Small intestine (tissue), 7 donors: Measurements from ENCODE around the gene NACC1. TPM values are rescaled to one million over a fixed set of nuclear protein-coding genes. Genes with fewer than 3 reads are reported as not detected.

Experiments
- DNase-seq, 2 donors: peaks; one replicate each; pipeline versions ENCODE4 v3.0.0 to v3.0.0-alpha.2; 2013
- FAIRE-seq: peaks from 2 replicates; lab custom pipeline; 2012; peaks lifted over from hg19 to GRCh38; lab: Jason Lieb, UNC
- H3K27ac ChIP-seq, 3 donors: one replicate each; pipeline ENCODE4 v1.5.1; 2013; ENCODE audit warnings: low read length in 2 of 3, mild to moderate bottlenecking in 2 of 3, control low read depth in 1 of 3, inconsistent platforms in 1 of 3, low read depth in 1 of 3, moderate library complexity in 1 of 3
- H3K27me3 ChIP-seq, 3 donors: one replicate each; pipeline ENCODE4 v1.6.1; 2013; ENCODE audit warnings: low read length in 3 of 3, inconsistent platforms in 1 of 3; ENCODE audit not compliant: control insufficient read depth in 3 of 3, insufficient read depth in 3 of 3
- H3K36me3 ChIP-seq, 3 donors: one replicate each; pipeline ENCODE4 v1.6.1; 2013; ENCODE audit warnings: low read length in 3 of 3, inconsistent platforms in 1 of 3, low read depth in 1 of 3, mild to moderate bottlenecking in 1 of 3, moderate library complexity in 1 of 3; ENCODE audit not compliant: control insufficient read depth in 3 of 3, insufficient read depth in 2 of 3
- H3K4me1 ChIP-seq, 3 donors: one replicate each; pipeline ENCODE4 v1.6.1; 2013; ENCODE audit warnings: low read length in 2 of 3, inconsistent platforms in 1 of 3, low read depth in 1 of 3, mild to moderate bottlenecking in 1 of 3, moderate library complexity in 1 of 3; ENCODE audit not compliant: control insufficient read depth in 3 of 3, insufficient read depth in 2 of 3
- H3K4me3 ChIP-seq, 3 donors: one replicate each; pipeline ENCODE4 v1.5.1; 2013; ENCODE audit warnings: low read length in 3 of 3, control low read depth in 1 of 3, inconsistent platforms in 1 of 3, low read depth in 1 of 3, mild to moderate bottlenecking in 1 of 3, moderate library complexity in 1 of 3
- H3K9me3 ChIP-seq, 2 donors: one replicate each; pipeline ENCODE4 v1.6.1; 2013; ENCODE audit warnings: low read depth in 1 of 2, low read length in 1 of 2; ENCODE audit not compliant: control insufficient read depth in 2 of 2, insufficient read depth in 1 of 2
- WGBS, 3 donors: extraction: QIAGEN DNeasy Blood & Tissue Kit; methylation state at CpG; one replicate each; pipeline ENCODE4 v1.1.7; 2013; 5-methylcytosine and 5-hydroxymethylcytosine counted together
- polyA plus RNA-seq, 4 donors: library from polyadenylated mRNA; stranded (reverse) in 3 of 4; unstranded in 1 of 4; fragments of 200-250 nt in 3 of 4; fragments of 120-200 nt in 1 of 4; gene quantifications; one replicate each; pipeline versions ENCODE4 v1.2.1 to v1.2.3, GENCODE V29; 2013
- donor health status: healthy with polysubstance abuse.
- donor health status: control.
- donor health status: control.
- donor health status: Bipolar disorder and iron deficiency.
- donor health status: healthy.

NACC1 gene
- polyA plus RNA-seq, 4 donors: 7.6 to 51.6 (median 17.9) TPM

DNA sequence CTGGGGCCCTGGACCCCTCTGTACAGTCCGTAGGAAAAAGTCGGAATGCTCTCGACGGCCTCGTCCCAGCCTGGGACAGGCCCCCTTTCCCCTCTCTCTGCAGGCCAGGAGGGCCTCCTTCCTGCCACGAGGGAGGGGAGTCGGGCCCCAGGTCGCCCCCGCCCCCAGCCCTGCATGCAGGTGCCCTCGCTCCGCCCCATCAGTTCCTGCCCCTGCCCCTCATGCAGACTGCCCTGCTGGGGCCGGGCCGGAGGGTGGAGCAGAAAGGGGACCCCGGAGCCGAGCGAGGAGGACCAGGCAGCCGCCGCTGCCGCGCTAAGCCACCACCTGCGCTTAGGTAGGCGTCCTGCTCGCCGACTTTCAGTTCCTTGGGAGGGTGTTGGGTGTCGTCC is 22.7 kb upstream of the NACC1 start:
- DNase-seq (no peak), FAIRE-seq (no peak)
- H3K9me3 ChIP-seq: no peaks in the 10 kb centered on the region
- H3K36me3 ChIP-seq: peaks cover 0 to 13% (median 0%) of the 10 kb centered on the region in 3 donors
- WGBS, 3 donors: 47 to 91% (median 75%) methylated on average over 19 to 25 of the region's 25 CpGs
- no peak overlapping the region for H3K27ac ChIP-seq
- H3K4me1 ChIP-seq: peaks cover 2 to 53% (median 10%) of the 10 kb centered on the region in 3 donors
- H3K27me3 ChIP-seq: peaks cover 0 to 79% (median 2%) of the 10 kb centered on the region in 3 donors
- H3K4me3 ChIP-seq: no peak overlapping the region

DNA sequence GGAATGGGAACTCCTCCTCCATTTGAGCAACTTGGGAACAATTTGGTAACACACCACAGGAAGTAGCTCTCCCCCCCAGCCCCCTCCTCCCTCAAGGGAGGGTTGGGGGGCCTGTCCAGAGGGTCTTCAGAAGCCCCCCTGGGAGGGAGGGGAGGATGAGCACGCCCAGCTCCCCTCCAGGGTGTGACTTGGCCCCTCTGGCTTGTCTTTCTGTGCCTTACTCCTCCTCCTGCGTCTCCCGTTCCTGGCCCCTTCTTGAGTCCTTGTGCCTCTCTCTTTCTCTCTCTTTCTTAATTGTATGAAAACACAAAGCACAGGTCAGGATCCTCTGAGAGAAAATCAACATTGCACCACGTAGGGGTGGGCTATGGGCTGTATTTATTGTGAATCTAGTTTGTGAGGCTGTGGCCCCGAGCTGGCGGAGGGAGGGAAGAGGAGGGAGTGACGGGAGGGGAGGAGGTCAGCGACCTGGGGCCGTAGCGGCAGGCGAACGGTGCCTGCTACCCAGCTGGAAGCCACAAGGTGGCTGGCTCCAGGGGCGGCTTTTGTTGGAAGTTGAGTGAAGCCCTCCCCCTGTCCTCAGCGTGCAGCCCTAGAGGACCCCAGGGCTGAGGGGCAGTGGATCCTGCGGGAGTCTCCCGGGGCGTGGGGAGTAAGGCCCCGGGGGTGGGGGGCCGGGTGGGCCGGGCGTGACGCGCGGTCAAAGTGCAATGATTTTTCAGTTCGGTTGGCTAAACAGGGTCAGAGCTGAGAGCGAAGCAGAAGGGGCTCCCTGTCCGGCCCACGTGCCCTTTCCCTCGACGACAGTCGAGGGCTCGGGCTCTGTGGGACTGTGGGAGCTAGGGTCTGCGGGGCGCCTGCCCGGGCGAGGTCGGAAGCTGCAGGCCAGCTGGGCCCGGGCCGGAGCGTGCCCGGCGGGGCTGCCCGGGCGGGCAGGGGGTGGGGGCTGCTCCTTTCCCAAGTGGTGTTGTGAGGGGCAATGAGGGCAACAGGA is 21.8 kb upstream of the NACC1 start:
- peak overlapping the region in 1 of 3 donors; percentile 23 for H3K27ac ChIP-seq
- peak in 1 of 2 donors; percentile 54 for DNase-seq
- FAIRE-seq: no peak

DNA sequence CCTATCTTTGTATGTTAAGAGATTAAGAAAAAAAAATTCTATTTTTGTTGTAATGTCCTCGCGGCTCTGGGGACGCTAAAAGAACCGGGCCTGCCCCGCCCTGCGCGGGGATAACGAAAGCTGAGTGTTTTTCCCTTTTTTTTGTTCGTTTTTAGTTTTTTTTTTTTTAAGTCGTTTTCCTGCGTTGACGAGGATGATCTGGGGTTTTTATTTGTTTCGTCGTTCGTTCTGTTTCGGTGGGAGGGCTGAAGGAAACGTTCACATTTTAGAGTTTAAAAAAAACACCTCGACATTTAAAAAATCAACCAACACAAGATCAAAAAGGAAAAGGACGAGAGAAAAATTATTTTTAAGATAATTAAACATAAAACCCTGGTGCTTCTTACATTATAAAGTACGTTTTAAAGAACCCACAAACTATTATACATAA is 21.0 kb upstream of the NACC1 start:
- FAIRE-seq (no peak), DNase-seq (no peak)
- peaks cover 0 to 87% (median 2%) of the 10 kb centered on the region in 3 donors for H3K27me3 ChIP-seq
- H3K4me1 ChIP-seq: peaks cover 2 to 42% (median 14%) of the 10 kb centered on the region in 3 donors
- no peak overlapping the region for H3K4me3 ChIP-seq
- WGBS, 3 donors: 27 to 62% (median 45%) methylated on average over 20 of the region's 20 CpGs
- peaks cover 0 to 14% (median 0%) of the 10 kb centered on the region in 3 donors for H3K36me3 ChIP-seq
- H3K27ac ChIP-seq: no peak overlapping the region
- no peaks in the 10 kb centered on the region for H3K9me3 ChIP-seq

More for the DNA sequence above, 21.8 kb upstream of the NACC1 start:
- peaks cover 0 to 14% (median 0%) of the 10 kb centered on the region in 3 donors for H3K36me3 ChIP-seq
- 31 to 80% (median 63%) methylated on average over 37 to 44 of the region's 44 CpGs for WGBS, 3 donors
- no peaks in the 10 kb centered on the region for H3K9me3 ChIP-seq
- peaks cover 0 to 87% (median 2%) of the 10 kb centered on the region in 3 donors for H3K27me3 ChIP-seq
- H3K4me1 ChIP-seq: peaks cover 2 to 48% (median 10%) of the 10 kb centered on the region in 3 donors
- peak overlapping the region in 1 of 3 donors; percentile 22 for H3K4me3 ChIP-seq

DNA sequence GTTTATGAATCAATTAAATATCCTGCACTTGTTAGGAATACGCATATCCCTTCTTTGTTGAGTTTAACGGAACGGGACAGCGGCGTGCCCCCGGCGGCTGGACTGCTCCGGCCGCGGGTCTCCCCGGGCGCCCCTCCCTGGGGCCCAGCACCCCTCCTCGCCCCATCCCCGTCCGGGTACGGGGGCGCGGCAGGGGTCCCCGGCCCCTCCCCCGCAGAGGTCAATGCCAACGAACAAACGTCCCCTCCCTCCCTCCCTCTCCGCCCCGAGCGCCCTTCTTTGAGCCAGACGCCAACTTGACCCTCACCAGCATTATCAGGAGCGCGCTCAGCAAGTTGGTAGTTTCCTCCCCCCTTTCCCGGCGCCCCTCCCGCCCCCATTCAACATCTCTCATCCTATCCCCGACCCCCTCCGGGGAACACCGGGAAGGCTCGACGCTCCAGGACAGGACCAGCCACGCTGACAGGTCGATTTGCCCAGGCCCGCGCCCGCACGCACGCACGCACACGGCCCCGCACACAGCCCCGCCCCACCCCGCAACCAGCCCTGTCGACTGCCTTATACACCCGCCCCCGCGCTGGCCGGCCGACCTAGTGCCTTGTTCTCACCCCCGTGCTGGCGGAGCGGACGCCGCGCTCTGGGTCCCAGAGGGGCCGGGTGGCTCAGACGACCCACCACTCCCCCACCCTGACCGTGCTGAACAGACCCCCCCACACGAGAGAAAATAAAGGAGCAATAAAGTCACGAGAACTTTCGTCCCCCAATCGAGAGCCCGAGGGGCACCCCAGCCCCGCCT is 20.4 kb upstream of the NACC1 start:
- FAIRE-seq: no peak

DNA sequence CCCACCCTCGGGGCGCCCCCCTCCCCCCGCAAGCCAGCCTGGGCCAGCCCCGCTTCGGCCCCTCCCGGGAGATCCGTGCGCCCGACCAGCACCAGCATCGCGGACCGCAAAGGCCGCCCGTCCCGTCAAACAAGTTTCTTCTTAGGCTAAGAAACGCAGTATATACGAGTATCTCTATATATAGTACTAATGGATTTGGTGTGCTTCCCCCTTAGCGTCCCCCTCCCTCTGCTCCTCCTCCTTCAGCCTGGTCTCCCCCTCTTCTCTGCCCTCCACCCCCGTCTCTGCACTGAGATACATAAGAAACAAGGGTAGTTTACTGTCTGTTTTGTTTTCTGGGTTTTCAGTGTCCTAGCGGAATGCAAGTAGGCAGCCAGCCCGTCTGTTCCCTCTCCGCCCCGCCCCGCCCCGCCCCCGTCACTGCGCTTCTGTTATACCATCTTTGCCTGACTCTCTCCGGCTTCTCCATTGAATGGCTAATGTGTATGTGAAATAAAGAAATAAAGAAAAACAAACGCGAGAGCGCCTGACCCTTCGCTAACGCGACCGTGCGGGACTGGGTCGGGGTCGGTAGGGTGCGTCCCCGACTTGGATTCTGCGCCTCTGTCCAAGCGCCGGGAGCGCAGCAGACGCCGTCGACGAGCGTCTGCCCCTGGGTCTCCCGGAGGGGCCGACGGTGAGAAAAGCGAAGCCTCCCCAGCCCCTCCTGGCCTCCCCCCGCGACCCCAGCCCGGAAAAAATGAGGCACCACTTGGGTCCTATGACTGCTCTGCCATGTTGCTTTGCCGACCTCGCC is 19.6 kb upstream of the NACC1 start:
- Histone ChIP-seq H3K9me3 (no peaks in the 10 kb centered on the region), H3K36me3 (peaks cover 0 to 17% (median 0%) of the 10 kb centered on the region in 3 donors), H3K27me3 (peaks cover 0 to 88% (median 2%) of the 10 kb centered on the region in 3 donors), H3K4me1 (peaks cover 2 to 48% (median 14%) of the 10 kb centered on the region in 3 donors), H3K4me3 (peak overlapping the region in 2 of 3 donors; percentile 9 to 54), H3K27ac (peak overlapping the region in 1 of 3 donors; percentile 91)
- DNase-seq: peak; percentile 57 to 58
- no peak for FAIRE-seq
- WGBS, 3 donors: 2 to 6% (median 3%) methylated on average over 45 to 58 of the region's 58 CpGs

More for the DNA sequence above, 20.4 kb upstream of the NACC1 start:
- WGBS, 3 donors: 7 to 12% (median 11%) methylated on average over 41 to 69 of the region's 69 CpGs
- Histone ChIP-seq H3K27ac (peak overlapping the region in 1 of 3 donors; percentile 39), H3K4me1 (peaks cover 2 to 43% (median 14%) of the 10 kb centered on the region in 3 donors), H3K4me3 (peak overlapping the region in 2 of 3 donors; percentile 27 to 38), H3K27me3 (peaks cover 0 to 87% (median 2%) of the 10 kb centered on the region in 3 donors), H3K36me3 (peaks cover 0 to 17% (median 0%) of the 10 kb centered on the region in 3 donors), H3K9me3 (no peaks in the 10 kb centered on the region)
- DNase-seq: no peak

DNA sequence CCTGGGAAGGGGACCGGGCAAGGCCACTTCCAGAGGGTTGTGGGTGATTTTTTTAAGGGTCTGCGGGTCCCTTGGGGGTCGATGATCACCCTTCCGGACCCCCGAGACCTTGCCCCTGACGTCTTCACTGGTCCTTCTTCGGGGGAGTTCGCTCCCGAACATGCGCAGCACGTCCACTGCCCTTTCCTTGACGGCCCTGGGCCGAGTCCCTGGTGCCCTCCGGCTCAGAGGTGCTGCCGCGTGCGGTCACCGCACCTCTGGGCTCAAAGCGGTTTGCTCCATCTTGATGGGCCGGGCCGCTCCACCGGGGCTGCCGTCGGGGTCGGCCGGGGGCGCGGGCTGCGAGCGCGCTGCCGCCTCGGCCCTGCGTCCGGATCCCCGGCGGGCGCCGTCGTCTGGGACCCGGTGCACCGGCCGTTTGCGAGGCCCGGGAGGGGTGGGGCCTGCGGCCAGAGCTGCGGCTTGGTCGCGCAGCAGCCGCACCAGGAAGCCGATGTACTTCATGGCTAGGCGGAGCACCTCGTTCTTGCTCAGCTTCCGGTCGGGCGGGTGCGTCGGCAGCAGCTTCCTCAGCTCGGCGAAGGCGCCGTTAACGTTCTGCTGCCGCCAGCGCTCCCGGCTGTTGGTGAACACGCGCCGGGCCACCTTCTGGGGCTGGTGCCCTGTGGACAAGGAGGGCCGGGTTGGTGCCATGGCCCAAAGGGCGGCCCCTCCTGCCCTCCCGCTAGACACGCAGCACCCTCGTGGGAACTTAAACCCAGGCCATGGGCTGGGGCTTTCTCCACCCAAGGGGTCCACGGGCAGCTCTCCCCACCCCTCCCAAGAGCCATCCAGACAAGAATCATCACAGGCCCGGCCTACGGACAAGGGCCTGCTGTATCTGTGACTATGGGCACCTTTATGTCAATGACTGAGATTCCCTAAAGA is 18.7 kb upstream of the NACC1 start:
- FAIRE-seq (no peak), DNase-seq (peak; percentile 78 to 82)
- Histone ChIP-seq H3K4me3 (peak overlapping the region; percentile 9 to 54 (median 20)), H3K4me1 (peaks cover 2 to 43% (median 14%) of the 10 kb centered on the region in 3 donors), H3K27me3 (peaks cover 0 to 83% (median 2%) of the 10 kb centered on the region in 3 donors), H3K27ac (peak overlapping the region in 2 of 3 donors; percentile 70 to 91), H3K36me3 (peaks cover 0 to 20% (median 0%) of the 10 kb centered on the region in 3 donors), H3K9me3 (no peaks in the 10 kb centered on the region)
- 4 to 10% (median 8%) methylated on average over 48 to 77 of the region's 77 CpGs for WGBS, 3 donors
